NCI-H524 treated with DMSO at 0.1 percent for 48 hours (cell line): Measurements from ENCODE around the gene DOK7.

Experiments used
- DNase-seq: peaks from one replicate; lab custom pipeline; 2025; lab: John Stamatoyannopoulos, UW

Gene DOK7

GRCh38 chr4:3520796-3521600 lies 57.9 kb downstream of the DOK7 start:
- DNase-seq: no peak

GRCh38 chr4:3521621-3522325 lies 58.7 kb downstream of the DOK7 start:
- DNase-seq: no peak

GRCh38 chr4:3522326-3522640 lies 59.2 kb downstream of the DOK7 start:
- DNase-seq: no peak

- no peak for DNase-seq
These were observed 59.5 kb downstream of the DOK7 start for GRCh38 chr4:3522651-3523050.

- DNase-seq: no peak
These were observed 60.1 kb downstream of the DOK7 start for GRCh38 chr4:3523146-3523627.

- no peak for DNase-seq
These were observed 60.6 kb downstream of the DOK7 start for GRCh38 chr4:3523628-3524221.

- no peak for DNase-seq
These were observed 61.2 kb downstream of the DOK7 start for GRCh38 chr4:3524349-3524748.

- DNase-seq: no peak
These were observed 61.8 kb downstream of the DOK7 start for GRCh38 chr4:3524920-3525319.

- no peak for DNase-seq
These were observed 62.7 kb downstream of the DOK7 start for GRCh38 chr4:3525532-3526430.

- DNase-seq: no peak
These were observed 63.4 kb downstream of the DOK7 start for GRCh38 chr4:3526456-3526855.

GRCh38 chr4:3527101-3527913 lies 64.2 kb downstream of the DOK7 start:
- DNase-seq: no peak

GRCh38 chr4:3527914-3528876 lies 65.1 kb downstream of the DOK7 start:
- no peak for DNase-seq

GRCh38 chr4:3529363-3529762 lies 66.3 kb downstream of the DOK7 start:
- no peak for DNase-seq

GRCh38 chr4:3530051-3530450 lies 66.9 kb downstream of the DOK7 start:
- no peak for DNase-seq

GRCh38 chr4:3530663-3531254 lies 67.7 kb downstream of the DOK7 start:
- no peak for DNase-seq

GRCh38 chr4:3531318-3531878 lies 68.3 kb downstream of the DOK7 start:
- no peak for DNase-seq

GRCh38 chr4:3531879-3532750 lies 69.0 kb downstream of the DOK7 start, which contains the start of gene LRPAP1:
TSS of gene LRPAP1 (minus strand) at chr4:3532422. CDS start at chr4:3532412, 10 bp downstream.
- peak; percentile 49 for DNase-seq

- DNase-seq: no peak
These were observed 69.8 kb downstream of the DOK7 start for GRCh38 chr4:3532751-3533422.
